Endometrium (tissue), 2 donors: ENCODE measurements around the gene TPSAB1.

Experiments
- FAIRE-seq: peaks from 2 replicates; lab custom pipeline; 2012; peaks lifted over from hg19 to GRCh38; lab: Jason Lieb, UNC
- donor health status: control.
- donor health status: control.

The TPSAB1 gene

DNA sequence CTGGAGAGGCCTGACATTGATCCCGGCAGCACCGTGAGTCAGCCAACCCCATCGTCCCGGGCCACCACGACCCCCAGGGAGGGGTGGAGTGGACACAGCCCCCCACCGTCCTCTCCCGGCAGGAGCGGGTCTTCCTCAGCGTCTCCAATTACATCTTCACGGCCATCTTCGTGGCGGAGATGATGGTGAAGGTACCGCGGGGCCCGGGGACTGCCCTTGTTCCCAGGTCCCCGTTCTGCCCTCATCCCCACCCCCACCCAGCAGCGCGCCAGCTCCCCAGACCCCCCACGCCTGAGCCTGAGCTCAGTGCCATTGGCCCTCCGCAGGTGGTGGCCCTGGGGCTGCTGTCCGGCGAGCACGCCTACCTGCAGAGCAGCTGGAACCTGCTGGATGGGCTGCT, 30.0 kb upstream of the TPSAB1 start:
- FAIRE-seq: no peak

DNA sequence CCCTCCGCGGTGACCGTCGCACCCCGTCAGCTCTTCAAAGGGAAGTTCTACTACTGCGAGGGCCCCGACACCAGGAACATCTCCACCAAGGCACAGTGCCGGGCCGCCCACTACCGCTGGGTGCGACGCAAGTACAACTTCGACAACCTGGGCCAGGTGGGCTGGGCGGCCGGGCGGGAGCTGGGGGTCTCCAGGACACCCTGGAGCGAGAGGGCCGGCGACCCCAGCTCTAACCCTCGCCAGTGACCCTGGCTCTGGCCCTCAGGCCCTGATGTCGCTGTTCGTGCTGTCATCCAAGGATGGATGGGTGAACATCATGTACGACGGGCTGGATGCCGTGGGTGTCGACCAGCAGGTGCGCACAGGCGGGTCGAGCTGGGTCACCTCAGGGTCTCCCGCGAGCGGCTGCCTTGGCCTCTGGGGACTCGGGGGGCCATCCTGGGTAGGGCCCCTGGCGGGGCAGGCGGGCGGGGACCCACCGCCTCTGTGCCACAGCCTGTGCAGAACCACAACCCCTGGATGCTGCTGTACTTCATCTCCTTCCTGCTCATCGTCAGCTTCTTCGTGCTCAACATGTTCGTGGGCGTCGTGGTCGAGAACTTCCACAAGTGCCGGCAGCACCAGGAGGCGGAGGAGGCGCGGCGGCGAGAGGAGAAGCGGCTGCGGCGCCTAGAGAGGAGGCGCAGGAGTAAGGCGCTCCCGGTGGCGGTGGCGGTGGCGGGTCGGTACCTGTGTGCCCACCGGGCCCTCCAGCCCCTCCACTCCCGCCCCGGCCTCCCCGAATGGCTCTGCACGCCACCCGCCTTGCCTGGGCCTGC, 28.8 kb upstream of the TPSAB1 start:
- no peak for FAIRE-seq

DNA sequence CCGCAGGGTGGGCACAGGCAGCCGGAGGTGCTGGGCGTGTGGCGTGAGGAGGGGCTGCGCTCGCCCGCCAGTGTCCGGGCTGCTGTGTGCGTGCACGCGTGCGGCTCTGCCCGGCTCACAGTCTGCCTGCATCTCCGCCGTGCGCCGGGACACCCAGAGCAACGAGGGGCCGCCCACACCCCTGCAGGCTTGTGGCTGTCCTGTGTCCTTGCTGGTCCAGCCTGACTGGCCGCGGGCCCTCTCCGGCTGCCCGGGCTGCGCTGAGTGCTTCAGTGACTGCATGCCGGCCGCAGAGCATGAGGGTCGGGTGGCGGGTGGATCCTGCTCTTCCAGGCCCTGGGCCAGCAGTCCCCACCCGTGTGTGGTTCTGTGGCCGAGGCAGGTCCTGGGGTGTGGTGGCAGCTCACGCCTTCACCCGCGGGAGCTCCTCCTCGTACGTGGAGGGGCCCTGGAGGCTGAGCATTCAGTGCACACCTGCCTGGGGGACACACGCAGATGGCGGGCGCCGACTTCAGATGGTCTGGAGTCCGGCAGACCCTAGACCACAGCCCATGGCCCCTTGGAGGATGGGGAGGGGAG, 27.8 kb upstream of the TPSAB1 start:
- no peak for FAIRE-seq

DNA sequence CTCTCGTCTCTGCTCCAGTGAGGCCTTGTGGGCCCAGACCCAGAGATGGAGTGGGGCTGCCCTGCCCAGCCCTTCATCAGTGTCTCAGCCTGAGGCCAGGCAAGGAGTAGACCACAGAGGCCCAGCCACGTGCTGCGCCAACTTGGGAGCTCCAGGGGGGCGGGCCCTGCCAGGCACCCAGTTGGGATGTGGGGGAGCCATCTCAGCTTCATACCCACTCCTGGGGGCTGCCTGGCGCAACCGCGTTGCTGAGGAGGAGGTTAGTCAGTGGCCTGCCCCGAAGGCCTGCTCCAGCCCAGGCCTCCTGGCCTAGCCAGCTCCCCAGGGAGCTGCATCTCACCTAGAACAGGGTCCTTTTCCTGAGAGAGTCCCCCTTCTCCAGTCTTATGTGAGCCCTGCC, 27.3 kb upstream of the TPSAB1 start:
- no peak for FAIRE-seq

DNA sequence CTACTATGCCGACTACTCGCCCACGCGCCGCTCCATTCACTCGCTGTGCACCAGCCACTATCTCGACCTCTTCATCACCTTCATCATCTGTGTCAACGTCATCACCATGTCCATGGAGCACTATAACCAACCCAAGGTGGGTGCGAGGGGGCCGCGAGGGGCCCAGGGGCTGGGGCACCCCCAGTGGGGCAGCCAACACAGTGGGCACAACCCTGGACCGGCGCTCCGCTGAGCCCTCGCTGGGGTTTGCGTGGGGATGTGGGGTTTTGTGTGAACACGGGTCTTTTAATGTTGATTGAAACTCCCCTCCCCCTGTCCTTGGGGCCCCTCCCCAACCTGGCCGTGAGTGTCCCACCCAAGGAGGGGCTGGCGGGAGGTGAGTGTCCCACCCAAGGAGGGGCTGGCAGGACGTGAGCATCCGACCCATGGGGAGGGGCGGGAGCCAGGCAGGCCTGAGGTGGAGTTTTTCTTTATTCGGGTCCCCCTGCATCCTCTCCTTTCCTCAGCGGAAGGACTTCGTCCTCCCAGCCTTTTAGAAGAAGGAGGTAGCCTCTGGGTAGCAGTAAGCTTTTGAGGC, 26.6 kb upstream of the TPSAB1 start:
- no peak for FAIRE-seq

DNA sequence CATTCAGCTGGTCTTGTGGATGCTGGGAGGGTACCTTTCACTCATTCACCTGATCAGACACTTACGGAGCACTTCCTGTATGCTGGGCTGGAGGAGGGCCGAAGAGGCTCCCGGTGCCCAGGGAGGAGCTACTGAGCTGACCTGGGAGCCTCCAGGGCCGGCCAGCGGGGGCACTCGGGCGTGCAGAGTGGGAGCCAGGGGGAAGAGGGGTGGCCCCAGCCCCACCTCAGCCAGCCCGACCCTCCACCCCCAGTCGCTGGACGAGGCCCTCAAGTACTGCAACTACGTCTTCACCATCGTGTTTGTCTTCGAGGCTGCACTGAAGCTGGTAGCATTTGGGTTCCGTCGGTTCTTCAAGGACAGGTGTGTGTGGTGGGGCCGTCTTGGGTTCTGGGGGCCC, 25.8 kb upstream of the TPSAB1 start:
- FAIRE-seq: no peak

DNA sequence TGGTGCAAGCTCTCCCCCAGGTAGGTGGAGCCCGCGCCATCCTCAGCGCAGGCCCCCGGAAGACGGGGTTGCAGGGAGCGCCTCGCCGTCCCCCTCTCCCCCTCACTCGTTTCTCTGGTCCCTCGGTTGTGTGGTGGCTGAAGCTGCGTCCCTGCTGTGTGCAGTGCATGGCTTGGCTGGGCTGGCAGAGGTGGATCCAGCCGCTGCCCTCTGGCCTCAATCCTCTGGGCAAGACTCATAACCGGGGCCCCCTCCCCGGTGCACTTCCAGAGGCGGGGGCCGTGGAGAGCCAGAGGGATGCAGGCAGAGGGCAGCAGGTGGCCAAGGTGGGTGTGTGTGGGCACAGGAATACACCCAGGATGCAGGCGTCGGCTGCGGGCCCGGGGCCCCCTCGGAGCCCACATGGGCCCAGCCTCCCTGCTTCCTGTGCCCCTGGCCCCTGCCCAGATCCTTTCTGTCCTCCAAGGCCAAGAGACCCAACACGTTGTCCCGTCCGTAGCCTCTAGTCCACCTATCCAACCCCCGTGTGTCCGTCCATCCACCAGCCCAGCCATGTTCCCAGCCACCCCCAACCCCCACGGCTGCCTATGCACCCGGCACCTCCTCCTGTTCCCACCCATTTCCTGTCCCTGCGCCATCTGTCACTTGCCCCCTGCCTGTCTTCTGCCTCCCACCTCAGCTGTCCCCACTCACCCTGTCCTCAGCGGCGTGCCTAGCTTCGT, 24.8 kb upstream of the TPSAB1 start:
- FAIRE-seq: no peak

DNA sequence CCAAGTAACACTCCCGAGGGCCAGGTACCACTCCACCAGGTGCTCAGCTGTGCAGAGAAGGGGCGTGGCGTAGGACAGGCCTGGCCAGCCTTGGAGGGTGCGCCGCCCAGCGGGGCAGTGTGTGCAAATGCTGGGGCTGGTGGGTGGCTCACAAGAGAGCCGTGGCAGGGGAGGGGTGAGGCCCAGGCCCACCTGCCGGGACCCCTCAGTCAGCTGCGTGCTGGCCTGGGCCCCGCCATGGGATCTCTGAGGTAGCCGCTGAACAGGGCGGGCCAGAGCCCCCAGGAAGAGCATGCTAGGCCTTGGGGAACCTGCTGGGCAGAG, 24.2 kb upstream of the TPSAB1 start:
- no peak for FAIRE-seq

DNA sequence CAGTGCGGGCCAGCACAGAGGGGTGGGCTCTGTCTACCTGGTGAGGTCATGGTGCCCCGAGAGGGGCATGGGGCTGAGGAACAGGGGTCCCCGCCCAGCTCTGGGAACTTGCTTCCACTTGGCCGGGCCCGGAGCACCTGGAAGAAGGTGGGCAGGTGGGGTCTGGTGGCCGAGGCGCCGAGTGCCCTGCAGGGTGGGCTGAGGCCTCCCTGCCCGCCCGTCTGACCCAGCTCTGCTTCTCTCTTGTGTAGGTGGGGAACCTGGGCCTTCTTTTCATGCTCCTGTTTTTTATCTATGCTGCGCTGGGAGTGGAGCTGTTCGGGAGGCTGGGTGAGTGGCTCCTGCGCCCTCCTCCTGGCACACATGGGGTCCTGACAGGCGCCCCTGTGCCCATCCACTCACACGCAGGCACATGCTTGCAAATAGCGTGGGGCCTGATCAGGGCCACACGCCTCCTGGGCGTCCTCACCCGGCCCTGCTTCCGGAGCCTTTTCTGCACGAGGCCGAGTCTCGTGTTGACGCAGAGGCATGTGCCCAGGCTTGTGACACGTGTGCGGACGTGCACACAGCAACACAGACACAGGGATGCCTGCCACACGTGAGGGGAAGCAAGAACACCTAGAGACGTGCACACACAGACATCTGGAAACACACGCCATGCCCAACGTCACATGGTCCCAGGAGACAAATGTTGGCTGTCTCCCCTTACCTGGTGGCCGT, 23.7 kb upstream of the TPSAB1 start:
- no peak for FAIRE-seq

DNA sequence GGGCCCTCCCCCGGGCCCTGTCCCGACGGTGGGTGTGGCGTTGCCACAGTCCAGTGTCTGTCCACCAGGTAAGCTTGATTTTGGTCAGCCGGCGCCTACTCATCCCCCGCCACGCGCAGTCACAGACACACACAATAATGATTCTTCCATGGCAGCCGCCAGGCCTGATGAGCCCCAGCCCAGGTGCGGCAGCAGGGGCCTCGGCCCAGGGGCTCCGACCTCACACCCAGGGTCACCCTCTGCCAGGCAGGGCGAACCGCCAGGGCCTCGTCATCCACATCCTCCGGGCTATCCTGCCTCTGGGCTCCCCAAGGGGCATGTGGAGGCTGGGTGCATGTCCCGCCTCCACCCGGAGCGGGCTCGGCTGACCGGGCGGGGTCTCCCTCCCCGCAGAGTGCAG, 23.0 kb upstream of the TPSAB1 start:
- no peak for FAIRE-seq

DNA sequence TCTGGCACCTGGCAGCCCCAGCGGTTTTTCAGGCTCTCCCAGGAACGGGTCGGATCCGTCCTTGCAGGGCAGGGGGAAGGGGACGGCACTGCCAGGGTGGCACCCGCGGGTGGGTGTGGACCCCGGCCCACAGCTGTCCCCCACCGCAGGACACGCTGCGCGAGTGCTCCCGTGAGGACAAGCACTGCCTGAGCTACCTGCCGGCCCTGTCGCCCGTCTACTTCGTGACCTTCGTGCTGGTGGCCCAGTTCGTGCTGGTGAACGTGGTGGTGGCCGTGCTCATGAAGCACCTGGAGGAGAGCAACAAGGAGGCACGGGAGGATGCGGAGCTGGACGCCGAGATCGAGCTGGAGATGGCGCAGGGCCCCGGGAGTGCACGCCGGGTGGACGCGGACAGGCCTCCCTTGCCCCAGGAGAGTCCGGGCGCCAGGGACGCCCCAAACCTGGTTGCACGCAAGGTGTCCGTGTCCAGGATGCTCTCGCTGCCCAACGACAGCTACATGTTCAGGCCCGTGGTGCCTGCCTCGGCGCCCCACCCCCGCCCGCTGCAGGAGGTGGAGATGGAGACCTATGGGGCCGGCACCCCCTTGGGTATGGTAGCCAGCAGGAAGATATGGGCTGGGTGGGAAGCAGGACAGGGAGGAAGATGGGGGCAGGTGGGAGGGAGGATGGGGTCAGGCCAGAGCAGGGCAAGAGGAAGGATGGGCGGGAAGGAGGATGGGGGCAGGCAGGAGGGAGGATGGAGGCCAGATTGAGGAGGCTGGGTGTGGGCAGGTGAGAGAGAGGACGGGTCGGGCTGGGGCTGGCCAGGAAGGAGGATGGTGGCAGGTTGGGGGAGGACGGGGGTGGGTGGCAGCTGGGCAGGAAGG, 22.2 kb upstream of the TPSAB1 start:
- no peak for FAIRE-seq

DNA sequence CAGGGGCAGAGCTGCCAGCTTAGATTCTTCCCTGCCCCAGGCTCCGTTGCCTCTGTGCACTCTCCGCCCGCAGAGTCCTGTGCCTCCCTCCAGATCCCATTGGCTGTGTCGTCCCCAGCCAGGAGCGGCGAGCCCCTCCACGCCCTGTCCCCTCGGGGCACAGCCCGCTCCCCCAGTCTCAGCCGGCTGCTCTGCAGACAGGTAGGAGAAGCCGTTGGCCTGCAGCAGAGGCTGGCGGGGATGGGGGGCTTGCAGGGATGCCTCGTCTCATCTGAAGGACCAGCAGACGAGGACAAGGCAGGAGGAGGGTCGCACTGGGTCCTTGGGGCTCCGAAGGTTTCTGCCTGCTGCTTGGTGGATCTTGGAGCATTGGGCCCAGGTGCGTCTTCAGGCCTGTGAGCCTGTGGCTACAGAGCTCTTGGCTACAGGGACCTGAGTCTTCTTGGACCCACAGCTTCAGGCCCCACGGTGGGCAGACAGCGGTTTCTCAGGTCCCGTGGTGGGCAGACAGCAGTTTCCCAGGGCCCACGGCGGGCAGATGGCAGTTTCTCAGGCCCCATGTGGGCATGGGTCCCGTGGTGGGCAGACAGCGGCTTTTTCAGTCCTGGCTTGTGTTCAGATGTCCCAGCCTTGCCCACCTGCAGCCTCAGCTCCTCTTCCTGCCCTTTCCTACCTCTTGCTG, 21.4 kb upstream of the TPSAB1 start:
- no peak for FAIRE-seq

DNA sequence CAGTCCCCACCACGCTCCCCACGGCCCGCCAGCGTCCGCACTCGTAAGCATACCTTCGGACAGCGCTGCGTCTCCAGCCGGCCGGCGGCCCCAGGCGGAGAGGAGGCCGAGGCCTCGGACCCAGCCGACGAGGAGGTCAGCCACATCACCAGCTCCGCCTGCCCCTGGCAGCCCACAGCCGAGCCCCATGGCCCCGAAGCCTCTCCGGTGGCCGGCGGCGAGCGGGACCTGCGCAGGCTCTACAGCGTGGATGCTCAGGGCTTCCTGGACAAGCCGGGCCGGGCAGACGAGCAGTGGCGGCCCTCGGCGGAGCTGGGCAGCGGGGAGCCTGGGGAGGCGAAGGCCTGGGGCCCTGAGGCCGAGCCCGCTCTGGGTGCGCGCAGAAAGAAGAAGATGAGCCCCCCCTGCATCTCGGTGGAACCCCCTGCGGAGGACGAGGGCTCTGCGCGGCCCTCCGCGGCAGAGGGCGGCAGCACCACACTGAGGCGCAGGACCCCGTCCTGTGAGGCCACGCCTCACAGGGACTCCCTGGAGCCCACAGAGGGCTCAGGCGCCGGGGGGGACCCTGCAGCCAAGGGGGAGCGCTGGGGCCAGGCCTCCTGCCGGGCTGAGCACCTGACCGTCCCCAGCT, 20.3 kb upstream of the TPSAB1 start:
- no peak for FAIRE-seq

DNA sequence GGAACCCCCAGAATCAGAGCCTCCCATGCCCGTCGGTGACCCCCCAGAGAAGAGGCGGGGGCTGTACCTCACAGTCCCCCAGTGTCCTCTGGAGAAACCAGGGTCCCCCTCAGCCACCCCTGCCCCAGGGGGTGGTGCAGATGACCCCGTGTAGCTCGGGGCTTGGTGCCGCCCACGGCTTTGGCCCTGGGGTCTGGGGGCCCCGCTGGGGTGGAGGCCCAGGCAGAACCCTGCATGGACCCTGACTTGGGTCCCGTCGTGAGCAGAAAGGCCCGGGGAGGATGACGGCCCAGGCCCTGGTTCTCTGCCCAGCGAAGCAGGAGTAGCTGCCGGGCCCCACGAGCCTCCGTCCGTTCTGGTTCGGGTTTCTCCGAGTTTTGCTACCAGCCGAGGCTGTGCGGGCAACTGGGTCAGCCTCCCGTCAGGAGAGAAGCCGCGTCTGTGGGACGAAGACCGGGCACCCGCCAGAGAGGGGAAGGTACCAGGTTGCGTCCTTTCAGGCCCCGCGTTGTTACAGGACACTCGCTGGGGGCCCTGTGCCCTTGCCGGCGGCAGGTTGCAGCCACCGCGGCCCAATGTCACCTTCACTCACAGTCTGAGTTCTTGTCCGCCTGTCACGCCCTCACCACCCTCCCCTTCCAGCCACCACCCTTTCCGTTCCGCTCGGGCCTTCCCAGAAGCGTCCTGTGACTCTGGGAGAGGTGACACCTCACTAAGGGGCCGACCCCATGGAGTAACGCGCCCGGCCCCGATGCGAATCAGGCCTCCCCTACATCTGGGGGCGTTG, 19.5 kb upstream of the TPSAB1 start:
- no peak for FAIRE-seq

DNA sequence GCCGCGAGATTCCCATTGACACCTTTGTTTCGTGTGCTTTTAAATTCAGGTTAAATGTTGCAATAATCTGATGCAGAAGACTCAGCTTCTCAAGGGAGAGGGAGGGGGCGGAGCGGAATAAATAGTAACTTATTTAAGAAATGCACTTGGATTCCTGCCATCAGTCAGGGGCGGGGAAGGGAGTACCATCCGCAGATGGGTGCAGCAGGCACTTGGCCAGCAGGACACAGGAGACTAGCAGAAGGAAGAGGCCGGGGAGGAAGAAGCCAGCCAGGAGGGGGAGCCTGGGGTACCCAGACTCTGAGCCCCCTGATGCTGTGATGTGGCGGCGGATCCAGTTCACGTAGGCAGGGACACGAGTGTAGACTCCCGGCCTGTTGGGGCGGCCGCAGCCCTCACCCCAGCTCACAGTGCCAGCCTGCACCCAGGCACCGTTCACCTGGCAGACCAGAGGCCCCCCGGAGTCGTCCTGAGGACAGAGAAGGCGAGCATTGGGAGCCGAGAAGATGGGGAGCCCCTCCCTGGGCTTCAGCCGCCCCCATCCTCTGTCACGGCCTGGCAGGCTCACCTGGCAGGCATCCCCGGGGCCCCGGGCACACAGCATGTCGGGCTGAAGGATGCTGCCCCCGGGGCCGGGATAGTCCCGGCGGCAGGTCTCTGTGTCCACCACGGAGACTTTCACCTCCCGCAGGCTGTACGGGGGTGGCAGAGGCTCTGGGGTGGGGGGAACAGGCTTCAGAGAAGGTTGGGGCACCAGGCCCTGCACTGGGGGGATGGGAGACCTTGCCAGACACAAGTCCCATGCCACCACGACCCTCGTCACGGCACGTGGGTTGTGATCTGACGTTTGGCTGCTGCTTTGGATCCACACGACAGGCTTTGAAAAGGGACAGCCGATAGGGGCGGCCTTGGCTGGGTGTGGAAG, 18.6 kb upstream of the TPSAB1 start:
- FAIRE-seq: no peak

DNA sequence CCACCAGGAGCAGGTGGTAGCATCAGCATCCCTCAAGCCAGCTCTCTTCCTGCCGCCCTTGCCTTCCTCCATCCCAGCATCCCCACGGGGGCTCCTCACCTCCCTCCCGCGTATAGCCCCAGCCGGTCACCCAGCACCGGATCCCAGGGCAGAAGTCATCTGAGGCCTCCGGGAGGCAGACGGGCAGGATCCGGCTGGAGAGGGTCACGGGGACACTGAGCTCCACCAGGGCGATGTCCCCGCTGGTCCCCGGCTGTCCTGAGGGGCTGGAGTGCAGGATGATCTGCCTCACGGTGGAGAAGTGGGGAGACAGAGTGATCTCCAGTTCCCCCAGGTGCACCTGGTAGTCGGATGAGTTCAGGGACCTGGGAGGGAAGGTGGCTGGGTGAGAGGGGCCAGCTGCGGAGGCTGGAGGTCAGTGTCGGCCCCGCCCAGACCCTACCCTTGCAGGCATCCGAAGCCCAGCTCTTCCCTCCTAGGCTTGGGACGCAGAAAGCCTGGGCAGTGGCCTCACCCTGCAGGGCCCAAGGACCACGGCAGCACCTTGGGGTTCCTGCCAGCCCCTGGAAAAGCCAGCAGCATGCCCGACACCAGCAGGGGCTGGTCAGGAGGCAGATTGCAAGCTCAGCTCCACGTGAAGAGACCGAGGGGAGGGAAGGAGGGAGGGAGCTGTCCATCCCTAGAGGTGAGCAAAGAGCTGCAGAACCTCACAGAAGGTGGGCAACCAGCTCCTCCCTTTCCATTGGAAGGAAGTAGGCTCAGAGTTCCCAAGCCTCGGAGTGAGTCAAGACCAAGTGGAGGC, 17.8 kb upstream of the TPSAB1 start:
- no peak for FAIRE-seq

DNA sequence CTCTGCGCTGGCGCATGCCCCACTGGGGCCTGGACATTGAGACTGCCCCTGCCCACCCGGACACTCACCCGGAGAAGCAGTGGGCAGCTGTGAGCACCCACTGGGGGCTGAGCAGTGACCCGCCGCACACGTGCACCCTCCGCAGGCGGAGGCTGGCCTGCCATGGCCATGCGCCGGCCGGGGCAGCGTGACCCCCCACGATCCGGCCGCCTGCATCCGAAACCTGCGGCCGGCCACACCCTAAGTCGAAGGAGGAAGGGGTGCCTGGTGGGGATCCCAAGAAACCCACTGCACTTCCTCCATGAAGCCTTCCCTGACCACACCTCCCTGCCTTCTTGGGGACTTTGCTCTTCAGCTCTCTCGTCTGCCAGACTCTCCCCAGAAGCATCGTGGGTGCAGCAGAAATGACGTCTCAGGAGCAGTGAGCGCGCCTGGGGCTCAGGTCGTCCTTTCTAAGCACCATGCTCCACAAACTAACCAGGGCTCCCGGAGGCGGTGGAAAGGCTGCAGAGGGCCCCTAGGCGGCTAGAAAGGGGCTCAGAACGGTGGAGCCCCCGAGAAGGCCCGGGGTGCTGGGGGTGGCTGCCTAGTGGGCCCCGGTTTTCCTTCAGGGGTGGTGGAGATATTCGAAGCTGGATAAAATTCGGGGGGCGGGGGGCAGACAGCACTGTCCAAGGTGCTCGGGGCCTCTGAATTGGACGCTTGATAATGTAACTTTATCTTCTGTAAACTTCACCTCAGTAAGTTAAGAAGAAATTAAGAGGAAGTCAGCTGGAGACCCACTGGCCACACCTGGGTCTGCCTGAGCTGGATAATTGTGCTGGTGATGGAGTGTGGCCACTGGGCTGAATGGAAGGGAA, 16.9 kb upstream of the TPSAB1 start:
- FAIRE-seq: no peak
